BLaER1 (cell line): ENCODE results near the gene PTPRD.
"Not testable (repeated sequence)": the region's sequence is repeated elsewhere in the genome, so short reads cannot be mapped to it uniquely, and the experiment has no call there.

Experiments
- H3K27ac ChIP-seq: shearing (Covaris generic); formaldehyde crosslinking; 2 replicates; pipeline ENCODE4 v1.8.1; 2022
- H3K27me3 ChIP-seq: shearing (Covaris generic); formaldehyde crosslinking; 2 replicates; pipeline ENCODE4 v1.8.1; 2022
- H3K36me3 ChIP-seq: shearing (Covaris generic); formaldehyde crosslinking; 2 replicates; pipeline ENCODE4 v1.8.1; 2022
- H3K4me1 ChIP-seq: shearing (Covaris generic); formaldehyde crosslinking; 2 replicates; pipeline ENCODE4 v1.8.1; 2022
- H3K4me2 ChIP-seq: shearing (Covaris generic); formaldehyde crosslinking; 2 replicates; pipeline ENCODE4 v1.8.1; 2022
- H3K4me3 ChIP-seq: shearing (Covaris generic); formaldehyde crosslinking; 2 replicates; pipeline ENCODE4 v1.8.1; 2022
- H3K9ac ChIP-seq: shearing (Covaris generic); formaldehyde crosslinking; 2 replicates; pipeline ENCODE4 v1.8.1; 2022
- H3K9me3 ChIP-seq: shearing (Covaris generic); formaldehyde crosslinking; 2 replicates; pipeline ENCODE4 v1.8.1; 2022
- H4K20me1 ChIP-seq: shearing (Covaris generic); formaldehyde crosslinking; 2 replicates; pipeline ENCODE4 v1.8.1; 2022
- Cebpa-rat ChIP-seq: shearing (Covaris generic); IDR thresholded peaks from 2 replicates; pipeline ENCODE4 v1.8.1; 2022

Gene PTPRD

DNA sequence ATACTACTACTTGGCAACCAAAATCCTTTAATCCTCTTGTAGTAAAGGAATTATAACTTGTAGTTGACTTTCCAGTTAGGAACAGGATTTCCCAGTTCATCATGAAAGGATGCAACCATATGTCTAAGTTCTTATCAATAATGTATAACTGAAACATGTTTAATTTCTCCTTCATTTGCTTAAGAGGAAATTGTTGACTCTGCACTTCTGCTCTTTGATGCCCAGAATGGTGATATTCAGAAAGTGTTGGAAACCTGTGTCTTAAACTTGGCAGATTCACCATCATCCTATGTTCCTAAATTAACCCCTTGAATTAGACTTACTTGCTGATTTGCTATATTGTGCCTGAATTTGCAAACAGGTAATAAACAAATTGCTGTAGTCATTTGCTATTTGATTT lies 201.5 kb downstream of the PTPRD start:
- TF ChIP-seq Cebpa-rat, result no peak

DNA sequence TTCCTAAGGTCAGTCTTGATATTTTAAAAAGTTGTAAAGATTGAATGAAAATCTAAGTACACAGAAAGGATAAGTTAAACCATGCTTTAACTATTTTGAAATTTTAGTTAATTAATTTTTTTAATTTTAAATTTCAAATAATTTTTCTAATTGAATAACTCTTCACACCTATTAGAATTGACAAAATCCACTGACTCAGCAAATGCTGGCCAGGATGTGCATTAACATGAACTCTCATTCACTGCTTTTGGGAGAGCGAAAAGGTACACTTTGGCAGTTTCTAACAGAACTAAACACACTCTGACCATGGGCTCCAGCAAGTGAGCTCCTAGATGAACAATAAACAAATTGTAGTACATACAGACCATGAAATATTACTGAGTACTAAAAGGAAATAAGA lies 209.5 kb downstream of the PTPRD start:
- Histone ChIP-seq H3K4me1 (no peaks in the 10 kb centered on the region), H3K27ac (no peak overlapping the region), H4K20me1 (no peaks in the 10 kb centered on the region), H3K27me3 (no peaks in the 10 kb centered on the region), H3K9ac (no peak overlapping the region), H3K36me3 (no peaks in the 10 kb centered on the region), H3K9me3 (no peaks in the 10 kb centered on the region), H3K4me2 (no peak overlapping the region), H3K4me3 (no peak overlapping the region)
- no peak for TF ChIP-seq Cebpa-rat

More for the DNA sequence above, 201.5 kb downstream of the PTPRD start:
- Histone ChIP-seq H3K4me1 (no peaks in the 10 kb centered on the region), H3K4me3 (no peak overlapping the region), H3K9me3 (no peaks in the 10 kb centered on the region), H4K20me1 (no peaks in the 10 kb centered on the region), H3K4me2 (no peak overlapping the region), H3K36me3 (no peaks in the 10 kb centered on the region), H3K9ac (no peak overlapping the region), H3K27ac (no peak overlapping the region), H3K27me3 (no peaks in the 10 kb centered on the region)

DNA sequence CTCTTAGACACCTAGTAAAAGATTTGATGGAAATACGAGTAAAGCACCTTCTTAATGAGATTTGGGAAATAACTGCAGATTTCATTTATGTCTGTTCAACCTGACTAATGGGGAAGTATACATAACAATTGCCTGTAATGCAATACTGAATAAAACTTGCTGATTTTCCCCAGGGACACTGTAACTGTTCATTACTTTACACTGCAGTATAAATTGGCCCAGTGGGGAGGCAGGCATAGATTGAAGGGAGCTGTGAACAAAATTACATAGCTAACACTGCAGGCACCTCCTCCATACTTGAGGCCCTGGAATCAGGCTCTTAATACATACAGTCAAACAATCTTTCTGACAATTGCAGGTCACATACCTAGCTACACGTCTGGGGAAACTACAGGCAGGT lies 216.2 kb downstream of the PTPRD start:
- Histone ChIP-seq H3K4me2 (no peak overlapping the region), H3K4me3 (no peak overlapping the region), H4K20me1 (no peaks in the 10 kb centered on the region), H3K27me3 (no peaks in the 10 kb centered on the region), H3K36me3 (no peaks in the 10 kb centered on the region), H3K9ac (no peak overlapping the region), H3K4me1 (no peaks in the 10 kb centered on the region), H3K27ac (no peak overlapping the region), H3K9me3 (no peaks in the 10 kb centered on the region)
- no peak for TF ChIP-seq Cebpa-rat

DNA sequence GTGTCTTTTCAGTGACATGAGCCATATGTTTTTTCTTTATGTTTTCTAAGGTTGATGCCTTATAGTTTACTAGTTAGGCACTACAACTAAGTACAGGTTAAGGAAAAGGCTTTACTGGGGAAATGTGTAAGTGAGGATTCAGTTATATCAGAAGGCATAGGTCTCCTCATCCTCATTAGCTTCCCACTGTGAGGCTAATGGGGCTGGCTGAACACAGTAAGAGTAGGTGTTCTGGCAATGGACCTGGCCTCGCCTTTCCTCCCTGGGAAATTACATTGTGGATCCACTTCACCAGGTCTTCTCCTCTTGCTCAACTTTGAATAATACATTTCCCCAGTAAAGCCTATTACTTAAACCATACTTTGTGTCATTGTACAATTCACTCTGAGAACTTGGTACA lies 225.5 kb downstream of the PTPRD start:
- Histone ChIP-seq H3K27ac (no peak overlapping the region), H3K27me3 (no peaks in the 10 kb centered on the region), H3K36me3 (no peaks in the 10 kb centered on the region), H3K4me2 (no peak overlapping the region), H3K4me3 (no peak overlapping the region), H3K9me3 (no peaks in the 10 kb centered on the region), H3K9ac (no peak overlapping the region), H3K4me1 (no peaks in the 10 kb centered on the region), H4K20me1 (no peaks in the 10 kb centered on the region)
- TF ChIP-seq Cebpa-rat, result no peak

DNA sequence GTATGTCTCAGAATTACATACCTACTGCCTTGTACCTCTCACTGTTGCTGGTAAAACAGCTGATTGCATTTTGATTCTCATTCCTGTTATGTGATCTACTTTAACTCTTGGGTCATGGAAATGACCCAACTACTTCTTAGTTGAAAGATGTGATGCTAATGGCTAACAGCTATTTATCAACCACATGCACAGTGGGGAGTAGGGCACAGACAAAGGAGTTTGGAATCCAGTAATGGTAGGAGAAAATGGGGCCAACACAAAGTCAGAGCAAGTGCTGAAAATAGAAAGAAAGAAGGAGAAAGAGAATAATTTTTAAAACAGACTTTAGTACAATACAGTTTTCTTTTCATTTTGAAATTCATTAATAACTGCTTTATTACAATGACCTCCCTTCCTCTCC lies 241.0 kb downstream of the PTPRD start:
- H3K4me2 ChIP-seq, result no peak overlapping the region
- H3K4me1 ChIP-seq, result no peaks in the 10 kb centered on the region
- no peak overlapping the region for H3K9ac ChIP-seq
- no peak overlapping the region for H3K27ac ChIP-seq
- no peaks in the 10 kb centered on the region for H3K36me3 ChIP-seq
- no peaks in the 10 kb centered on the region for H3K27me3 ChIP-seq
- H4K20me1 ChIP-seq, result no peaks in the 10 kb centered on the region
- H3K4me3 ChIP-seq, result no peak overlapping the region
- TF ChIP-seq Cebpa-rat, result no peak
- no peaks in the 10 kb centered on the region for H3K9me3 ChIP-seq

DNA sequence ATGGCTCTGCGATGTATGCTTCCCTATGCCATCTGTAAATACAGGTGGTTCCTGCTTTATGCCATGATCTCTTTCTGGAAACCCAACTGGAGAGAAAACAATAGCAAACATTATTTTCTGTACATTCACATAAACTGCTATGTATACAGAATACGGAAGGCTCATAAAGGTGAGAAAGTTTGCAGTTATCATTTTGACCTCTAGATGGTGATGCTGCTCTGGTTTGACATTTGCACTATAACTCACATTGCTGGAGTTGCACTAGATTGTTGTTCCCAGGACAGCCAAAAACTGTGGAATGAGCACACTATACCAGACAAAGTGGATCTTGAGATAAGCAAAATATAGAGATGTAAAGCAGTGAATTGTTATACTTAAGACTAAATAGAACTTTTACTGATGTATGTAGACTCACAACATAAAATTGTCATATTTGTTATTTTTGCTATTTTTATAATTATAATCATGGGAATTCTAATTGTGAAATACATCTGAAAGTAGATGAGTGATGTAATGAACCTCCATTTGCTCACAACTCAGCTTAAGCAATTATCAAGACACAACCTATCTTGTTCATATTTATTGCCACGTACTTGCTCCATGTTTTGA lies 246.5 kb downstream of the PTPRD start:
- Histone ChIP-seq H3K27me3 (no peaks in the 10 kb centered on the region), H3K9ac (no peak overlapping the region), H3K9me3 (no peaks in the 10 kb centered on the region), H3K27ac (no peak overlapping the region), H3K4me3 (no peak overlapping the region), H4K20me1 (no peaks in the 10 kb centered on the region), H3K36me3 (no peaks in the 10 kb centered on the region), H3K4me2 (no peak overlapping the region), H3K4me1 (no peaks in the 10 kb centered on the region)
- TF ChIP-seq Cebpa-rat, result no peak

DNA sequence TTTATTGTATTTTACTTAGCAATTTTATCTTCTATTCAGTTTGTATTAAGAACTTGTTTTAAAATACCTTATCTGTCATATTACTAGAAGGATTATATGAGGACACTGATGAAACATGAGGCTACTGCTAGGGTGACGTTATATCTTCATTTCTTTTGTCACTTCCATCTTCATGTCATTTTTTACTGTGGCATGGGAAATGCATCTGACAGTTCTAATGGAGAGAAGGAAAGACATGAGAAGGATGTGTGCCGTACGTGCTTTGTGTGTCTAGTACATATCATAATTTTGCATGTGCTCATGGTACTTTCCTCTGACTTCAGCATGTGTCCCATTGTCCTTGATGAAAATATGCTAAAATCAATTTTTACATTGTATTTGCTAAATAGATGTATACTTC lies 258.2 kb downstream of the PTPRD start:
- Histone ChIP-seq H3K4me1 (no peaks in the 10 kb centered on the region), H4K20me1 (no peaks in the 10 kb centered on the region), H3K9me3 (no peaks in the 10 kb centered on the region), H3K27ac (no peak overlapping the region), H3K36me3 (no peaks in the 10 kb centered on the region), H3K4me2 (no peak overlapping the region), H3K27me3 (no peaks in the 10 kb centered on the region), H3K9ac (no peak overlapping the region), H3K4me3 (no peak overlapping the region)
- TF ChIP-seq Cebpa-rat, result no peak

DNA sequence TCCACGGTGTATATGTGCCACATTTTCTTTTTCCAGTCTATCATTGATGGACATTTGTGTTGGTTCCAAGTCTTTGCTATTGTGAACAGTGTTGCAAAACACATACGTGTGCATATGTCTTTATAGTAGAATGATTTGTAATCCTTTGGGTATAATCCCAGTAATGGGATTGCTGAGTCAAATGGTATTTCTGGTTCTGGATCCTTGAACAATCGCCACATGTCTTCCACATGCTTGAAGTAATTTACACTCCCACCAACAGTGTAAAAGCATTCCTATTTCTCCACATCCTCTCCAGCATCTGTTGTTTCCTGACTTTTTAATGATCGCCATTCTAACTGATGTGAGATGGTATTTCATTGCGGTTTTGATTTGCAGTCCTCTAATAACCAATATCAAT lies 267.2 kb downstream of the PTPRD start:
- not testable (repeated sequence) for H3K4me2 ChIP-seq, H4K20me1 ChIP-seq, H3K27me3 ChIP-seq, H3K9ac ChIP-seq, H3K4me3 ChIP-seq, H3K9me3 ChIP-seq, H3K36me3 ChIP-seq, H3K4me1 ChIP-seq, H3K27ac ChIP-seq

DNA sequence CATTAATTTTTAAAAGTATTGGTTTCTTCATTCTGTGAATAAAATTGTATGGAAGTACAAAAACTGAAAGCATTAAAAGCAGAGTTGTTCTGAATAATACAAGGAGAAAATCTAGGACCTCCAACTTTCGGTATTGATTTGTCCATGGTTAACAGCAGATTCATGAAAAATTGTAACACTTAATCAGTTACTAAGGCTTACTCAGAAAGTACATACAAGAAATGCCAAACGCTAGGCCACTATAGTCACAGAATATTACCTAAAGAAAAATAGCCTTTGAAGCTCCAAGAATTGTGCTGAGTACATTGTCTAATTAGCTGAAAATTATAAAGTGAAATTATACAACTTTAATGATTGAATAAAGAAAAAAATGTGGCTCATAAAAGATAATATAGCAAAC lies 271.7 kb downstream of the PTPRD start:
- Histone ChIP-seq H3K4me2 (no peak overlapping the region), H3K27ac (no peak overlapping the region), H3K4me3 (no peak overlapping the region), H3K9me3 (no peaks in the 10 kb centered on the region), H3K27me3 (no peaks in the 10 kb centered on the region), H3K36me3 (no peaks in the 10 kb centered on the region), H3K9ac (no peak overlapping the region), H4K20me1 (no peaks in the 10 kb centered on the region), H3K4me1 (no peaks in the 10 kb centered on the region)
- no peak for TF ChIP-seq Cebpa-rat

DNA sequence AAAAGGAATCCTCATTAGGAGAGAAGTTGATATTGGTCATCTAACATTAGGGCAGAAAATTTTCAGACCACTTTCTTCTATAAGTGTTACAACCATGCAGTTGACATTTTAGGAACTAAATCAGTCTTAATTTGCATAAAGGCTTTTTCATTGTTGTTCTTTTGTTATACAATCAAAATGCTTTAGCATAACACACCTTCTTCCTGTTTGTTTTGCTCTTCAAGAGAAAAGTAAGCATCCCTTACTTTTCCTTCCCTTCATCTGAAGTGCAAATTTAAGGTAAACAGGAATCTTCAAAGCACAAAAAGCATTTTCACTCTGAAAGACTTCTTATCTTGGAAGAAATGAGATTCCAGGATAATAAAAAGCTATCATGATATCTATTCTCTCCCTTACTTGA lies 273.6 kb downstream of the PTPRD start:
- TF ChIP-seq Cebpa-rat, result no peak
- Histone ChIP-seq H3K4me3 (no peak overlapping the region), H3K4me2 (no peak overlapping the region), H3K9me3 (no peaks in the 10 kb centered on the region), H3K9ac (no peak overlapping the region), H3K36me3 (no peaks in the 10 kb centered on the region), H4K20me1 (no peaks in the 10 kb centered on the region), H3K4me1 (no peaks in the 10 kb centered on the region), H3K27me3 (no peaks in the 10 kb centered on the region), H3K27ac (no peak overlapping the region)

DNA sequence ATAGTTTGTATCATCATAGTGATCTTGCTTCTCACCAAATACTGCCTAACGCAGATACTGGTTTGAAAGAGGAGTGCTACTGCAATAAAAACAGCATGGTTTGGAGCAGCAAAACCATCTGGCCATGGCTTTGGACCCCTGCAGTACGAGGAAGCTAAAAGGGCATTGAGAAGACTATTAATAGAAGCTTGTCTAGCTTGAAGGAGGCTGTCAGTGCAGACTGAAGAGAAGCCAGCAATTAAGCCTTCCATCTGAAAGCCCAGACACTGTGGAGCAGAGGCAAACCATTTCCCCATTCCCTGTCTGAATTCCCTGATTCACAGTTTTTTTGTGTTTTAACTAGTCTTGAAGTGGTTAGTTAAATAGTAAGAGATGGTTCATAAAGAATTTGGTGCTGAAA lies 281.6 kb downstream of the PTPRD start:
- H3K4me2 ChIP-seq, result no peak overlapping the region
- H3K4me3 ChIP-seq, result no peak overlapping the region
- no peaks in the 10 kb centered on the region for H3K36me3 ChIP-seq
- H3K27ac ChIP-seq, result no peak overlapping the region
- H3K9ac ChIP-seq, result no peak overlapping the region
- H3K27me3 ChIP-seq, result no peaks in the 10 kb centered on the region
- no peak for TF ChIP-seq Cebpa-rat
- H4K20me1 ChIP-seq, result no peaks in the 10 kb centered on the region
- H3K4me1 ChIP-seq, result no peaks in the 10 kb centered on the region
- H3K9me3 ChIP-seq, result no peaks in the 10 kb centered on the region
